HUES64 (cell line): ENCODE data around the gene CROCC.
"Not testable (repeated sequence)": the region's sequence is repeated elsewhere in the genome, so short reads cannot be mapped to it uniquely, and the experiment has no call there.

Experiments used
- H3K27ac ChIP-seq: 2 replicates; pipeline ENCODE4 v1.7.0; 2013; ENCODE audit warnings: low read depth, low read length, inconsistent platforms
- H3K27me3 ChIP-seq: 2 replicates; pipeline ENCODE4 v1.6.1; 2013; ENCODE audit warnings: mild to moderate bottlenecking, low read length; ENCODE audit not compliant: insufficient read depth
- H3K36me3 ChIP-seq: 2 replicates; pipeline ENCODE4 v1.6.1; 2013; ENCODE audit warnings: mild to moderate bottlenecking, low read length; ENCODE audit not compliant: insufficient read depth
- H3K4me1 ChIP-seq: 2 replicates; pipeline ENCODE4 v1.6.1; 2013; ENCODE audit warnings: mild to moderate bottlenecking, low read length, moderate library complexity; ENCODE audit not compliant: insufficient read depth
- H3K4me3 ChIP-seq: 2 replicates; pipeline ENCODE4 v1.5.1; 2013; ENCODE audit warnings: mild to moderate bottlenecking, low read length, moderate library complexity
- H3K9ac ChIP-seq: 2 replicates; pipeline ENCODE4 v1.6.1; 2013; ENCODE audit warnings: mild to moderate bottlenecking, low read depth, low read length
- H3K9me3 ChIP-seq: 2 replicates; pipeline ENCODE4 v1.6.1; 2013; ENCODE audit warnings: low read depth, low read length; ENCODE audit not compliant: insufficient read depth
- WGBS: fragments of 150-250, 120-280 bp; methylation state at CpG from one replicate; pipeline ENCODE4 v1.1.7; 2013; ENCODE audit warnings: missing lambda C conversion rate; 5-methylcytosine and 5-hydroxymethylcytosine counted together

Gene CROCC

DNA sequence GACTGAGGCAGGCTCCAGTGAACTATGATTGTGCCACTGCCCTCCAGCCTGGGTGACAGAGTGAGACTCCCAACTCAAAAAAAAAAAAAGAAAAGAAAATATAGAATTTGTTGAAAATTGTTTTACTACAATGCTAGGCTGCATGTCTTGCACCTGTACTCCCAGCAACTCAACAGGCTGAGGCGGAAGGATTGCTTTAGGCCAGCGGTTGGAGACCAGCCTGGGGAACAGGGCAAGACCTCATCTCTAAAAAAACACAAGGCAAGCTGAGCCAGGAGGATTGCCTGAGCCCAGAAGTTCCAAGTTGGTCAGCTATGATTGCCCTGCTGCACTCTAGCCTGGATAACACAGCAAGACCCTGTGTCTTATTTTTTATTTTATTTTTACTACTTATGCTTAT is 22.7 kb upstream of the CROCC start:
- not testable (repeated sequence) for H3K27ac ChIP-seq, H3K27me3 ChIP-seq, H3K4me3 ChIP-seq, H3K9me3 ChIP-seq, H3K9ac ChIP-seq, H3K36me3 ChIP-seq
- peaks cover 16% of the 10 kb centered on the region for H3K4me1 ChIP-seq
- WGBS, result 84% methylated on average over 2 of the region's 2 CpGs

DNA sequence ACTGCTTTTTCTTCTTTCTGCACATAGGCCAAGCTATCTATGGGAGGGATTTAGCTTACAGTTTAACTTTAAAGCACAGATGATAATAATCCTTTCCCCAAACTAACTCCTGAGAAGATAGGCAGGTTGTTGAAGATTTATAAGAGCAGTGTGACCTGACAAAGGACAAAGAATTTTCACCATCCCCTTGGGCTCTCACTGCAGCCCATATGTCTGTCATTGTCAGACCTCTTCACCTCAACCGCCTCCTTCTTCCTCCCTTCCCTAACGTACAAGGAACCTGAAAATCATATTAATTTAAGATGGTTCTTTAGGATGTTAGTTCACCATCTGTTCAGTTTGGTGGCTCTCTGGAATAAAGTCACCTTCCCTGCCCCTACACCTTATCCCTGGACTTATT is 21.0 kb upstream of the CROCC start:
- Histone ChIP-seq H3K9ac (no peak overlapping the region), H3K4me1 (peaks cover 22% of the 10 kb centered on the region), H3K27ac (no peak overlapping the region), H3K9me3 (no peaks in the 10 kb centered on the region), H3K4me3 (no peak overlapping the region), H3K27me3 (no peaks in the 10 kb centered on the region), H3K36me3 (no peaks in the 10 kb centered on the region)
- WGBS, result no CpG with 5 or more reads among the region's 2 CpGs

DNA sequence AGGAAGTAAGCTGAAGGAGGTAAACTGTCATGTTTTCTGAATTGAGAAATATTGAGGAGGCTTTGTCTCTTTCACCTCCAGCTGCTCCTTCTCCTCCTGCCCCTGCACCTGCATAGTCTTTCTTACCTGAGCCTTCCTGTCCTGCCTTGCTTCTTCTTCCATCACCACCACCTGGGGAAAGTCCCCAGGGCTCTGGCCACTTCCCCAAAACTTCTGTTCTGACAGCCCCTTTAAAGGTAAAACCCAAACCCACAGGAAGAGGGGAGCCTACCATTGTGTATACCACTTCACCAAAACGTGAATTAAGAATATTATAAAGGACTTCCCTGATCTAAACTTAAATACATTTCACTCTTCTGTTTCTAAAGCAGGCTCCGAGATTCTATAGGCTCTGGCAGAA is 20.4 kb upstream of the CROCC start:
- 89% methylated on average over 1 of the region's 2 CpGs for WGBS
- H3K36me3 ChIP-seq, H3K4me3 ChIP-seq, H3K9me3 ChIP-seq, H3K27ac ChIP-seq, H3K27me3 ChIP-seq, H3K9ac ChIP-seq: not testable (repeated sequence)
- H3K4me1 ChIP-seq, result peaks cover 27% of the 10 kb centered on the region

DNA sequence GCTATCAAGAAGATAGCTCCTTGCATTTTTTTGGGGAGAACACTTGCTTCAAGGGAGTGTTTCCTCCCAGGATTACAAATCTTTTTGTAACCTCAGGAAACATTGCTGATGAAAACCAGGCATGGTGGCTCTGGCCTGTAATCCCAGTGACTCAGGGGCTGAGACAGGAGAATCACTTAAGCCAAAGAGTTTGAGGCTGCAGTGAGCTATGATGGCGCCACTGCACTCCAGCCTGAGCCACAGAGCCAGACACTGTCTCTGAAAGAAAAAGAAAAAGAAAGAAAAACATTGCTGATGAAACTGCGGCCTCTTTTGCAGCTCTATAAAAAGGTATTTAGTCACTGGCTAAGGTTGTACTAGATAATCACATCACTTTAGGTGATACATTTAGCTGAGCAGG is 18.7 kb upstream of the CROCC start:
- Histone ChIP-seq H3K36me3 (no peaks in the 10 kb centered on the region), H3K4me3 (no peak overlapping the region), H3K27ac (peak overlapping the region; percentile 38; the same call in 1 of the 2 replicates), H3K27me3 (no peaks in the 10 kb centered on the region), H3K9me3 (no peaks in the 10 kb centered on the region), H3K4me1 (peaks cover 23% of the 10 kb centered on the region), H3K9ac (no peak overlapping the region)
- WGBS, result 92% methylated on average over 2 of the region's 2 CpGs

DNA sequence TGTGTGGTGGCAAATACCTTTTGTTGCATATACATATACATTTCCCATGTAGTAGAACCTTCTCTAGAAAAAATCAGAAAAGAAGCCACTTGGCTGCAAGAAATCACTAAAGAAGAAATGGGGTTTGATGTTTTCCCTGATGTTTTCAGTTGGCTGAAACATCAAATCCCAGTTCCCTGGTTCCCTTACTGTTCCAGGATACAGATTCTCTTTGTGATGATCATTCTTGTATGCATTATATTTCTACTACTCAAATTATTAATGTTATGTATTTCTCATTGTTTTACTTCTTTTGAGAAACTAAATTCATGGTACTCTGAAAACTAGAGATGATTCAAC is 18.3 kb upstream of the CROCC start:
- H3K4me1 ChIP-seq, result peaks cover 23% of the 10 kb centered on the region
- H3K4me3 ChIP-seq, result peak overlapping the region; percentile 66
- H3K9ac ChIP-seq, result peak overlapping the region; percentile 99
- no peak overlapping the region; the same call in 1 of the 2 replicates for H3K27ac ChIP-seq
- H3K9me3 ChIP-seq, result no peaks in the 10 kb centered on the region
- no peaks in the 10 kb centered on the region for H3K27me3 ChIP-seq
- H3K36me3 ChIP-seq, result no peaks in the 10 kb centered on the region

DNA sequence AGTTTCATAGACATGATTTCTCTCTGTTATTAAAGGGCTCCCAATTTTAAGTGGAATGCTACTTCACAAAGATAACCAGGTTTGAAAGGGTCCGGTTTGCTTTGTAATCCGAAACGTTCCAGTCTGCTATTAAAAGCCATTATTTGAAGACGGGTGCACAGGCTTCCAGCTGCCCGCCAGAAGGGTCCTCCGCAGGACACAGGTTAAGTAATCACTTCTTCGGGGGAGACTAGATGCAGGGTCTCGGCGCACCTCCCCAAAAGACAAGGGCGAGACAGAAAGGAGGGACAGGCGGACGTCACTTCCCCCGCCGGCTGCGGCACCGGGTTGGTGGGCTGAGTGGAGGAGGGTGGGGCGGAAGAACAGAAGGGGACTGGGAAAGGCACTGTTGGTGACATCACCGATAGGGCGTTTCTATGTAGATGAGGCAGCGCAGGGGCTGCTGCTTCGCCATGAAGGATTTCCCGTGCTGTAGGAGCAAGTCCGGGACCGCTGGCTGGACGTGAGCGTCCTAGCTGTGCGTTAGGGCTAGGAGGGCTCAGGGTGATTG is 17.1 kb upstream of the CROCC start:
- peak overlapping the region; percentile 66 for H3K4me3 ChIP-seq
- no peaks in the 10 kb centered on the region for H3K9me3 ChIP-seq
- no peaks in the 10 kb centered on the region for H3K36me3 ChIP-seq
- H3K9ac ChIP-seq, result peak overlapping the region; percentile 99
- 1% methylated on average over 27 of the region's 27 CpGs for WGBS
- peak overlapping the region; percentile 98 for H3K27ac ChIP-seq
- no peaks in the 10 kb centered on the region for H3K27me3 ChIP-seq
- H3K4me1 ChIP-seq, result peaks cover 23% of the 10 kb centered on the region

DNA sequence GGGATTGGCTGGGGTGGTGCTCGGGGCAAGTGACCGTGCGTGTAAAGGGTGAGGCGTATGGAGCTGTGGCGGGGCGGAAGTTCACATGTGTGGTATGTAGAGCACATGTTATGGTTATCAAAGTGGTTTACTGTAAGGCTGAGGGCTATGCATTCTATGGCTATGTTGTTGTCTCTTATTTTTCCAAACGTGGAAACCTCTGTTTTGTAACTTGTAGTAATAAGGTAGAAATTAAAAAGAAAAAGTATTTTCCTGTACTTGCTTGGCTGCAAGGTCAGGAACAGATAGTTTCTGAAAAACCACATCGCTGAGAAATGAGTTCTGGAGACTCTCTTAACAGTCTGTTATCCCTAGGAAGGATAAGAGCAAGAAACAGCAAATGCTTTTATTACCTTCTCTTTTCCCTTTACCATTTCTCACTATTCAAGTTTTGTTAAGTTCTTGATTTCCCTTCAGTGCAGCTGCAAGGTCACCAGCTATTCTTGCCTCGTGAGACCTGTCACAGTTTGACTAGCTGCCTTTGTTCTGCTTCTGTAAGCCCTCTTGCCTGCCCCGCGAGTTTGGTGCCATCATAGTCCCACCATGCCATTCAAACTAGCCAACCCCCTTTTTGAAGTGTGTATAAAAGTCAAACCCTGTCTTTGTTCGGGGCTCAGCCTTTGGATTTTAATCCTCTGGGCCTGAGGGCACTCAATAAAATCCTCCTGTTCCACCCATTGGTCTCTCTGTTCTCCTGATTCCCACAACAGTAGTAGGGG is 16.4 kb upstream of the CROCC start:
- Histone ChIP-seq H3K4me1 (peaks cover 23% of the 10 kb centered on the region), H3K9ac (peak overlapping the region; percentile 99), H3K27ac (peak overlapping the region; percentile 98), H3K9me3 (no peaks in the 10 kb centered on the region), H3K36me3 (no peaks in the 10 kb centered on the region), H3K4me3 (peak overlapping the region; percentile 66), H3K27me3 (no peaks in the 10 kb centered on the region)
- WGBS, result 6% methylated on average over 12 of the region's 12 CpGs

DNA sequence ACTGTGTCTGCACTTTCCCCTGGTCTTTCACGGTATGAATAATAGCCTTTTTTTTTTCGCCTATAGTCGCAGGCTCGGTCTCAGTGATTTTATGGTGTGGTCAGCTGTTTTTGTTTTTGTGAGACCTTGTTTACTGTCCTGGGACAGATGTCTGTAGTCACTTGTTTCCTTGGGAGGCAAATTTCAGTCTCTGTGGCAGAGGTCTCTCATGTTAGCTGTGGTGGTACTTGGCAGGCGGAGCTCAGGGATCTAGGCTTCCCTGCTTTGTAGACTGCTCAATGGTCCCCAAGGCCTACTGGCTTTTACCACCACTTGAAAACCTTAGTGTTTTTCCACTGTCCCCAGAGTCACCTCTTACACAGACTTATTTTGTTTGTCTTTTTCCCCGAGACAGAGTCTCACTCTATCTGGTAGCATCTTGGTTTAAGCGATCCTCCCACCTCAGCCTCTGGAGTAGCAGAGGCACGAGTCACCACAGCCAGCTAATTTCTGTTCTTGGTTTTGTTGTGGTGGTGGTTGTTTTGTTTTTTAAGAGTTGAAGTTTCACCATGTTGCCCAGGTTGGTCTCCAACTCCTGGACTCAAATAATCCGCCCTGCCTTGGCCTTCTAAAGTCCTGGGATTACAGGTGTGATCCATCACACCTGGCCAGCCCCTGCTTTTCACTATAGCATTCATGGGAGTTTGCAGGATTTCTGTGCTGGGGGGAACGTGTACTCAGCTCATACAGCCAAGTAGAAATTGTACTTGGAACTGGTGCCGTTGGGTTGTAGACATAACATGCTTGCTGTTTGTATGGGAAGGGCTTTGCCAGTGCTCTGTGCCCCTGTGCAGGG is 15.6 kb upstream of the CROCC start:
- 83% methylated on average over 11 of the region's 11 CpGs for WGBS
- peak overlapping the region; percentile 50 for H3K27ac ChIP-seq
- peaks cover 23% of the 10 kb centered on the region for H3K4me1 ChIP-seq
- H3K9ac ChIP-seq, result peak overlapping the region; percentile 99; the same call in 1 of the 2 replicates
- H3K36me3 ChIP-seq, result no peaks in the 10 kb centered on the region
- no peaks in the 10 kb centered on the region for H3K27me3 ChIP-seq
- H3K4me3 ChIP-seq, result no peak overlapping the region
- no peaks in the 10 kb centered on the region for H3K9me3 ChIP-seq

DNA sequence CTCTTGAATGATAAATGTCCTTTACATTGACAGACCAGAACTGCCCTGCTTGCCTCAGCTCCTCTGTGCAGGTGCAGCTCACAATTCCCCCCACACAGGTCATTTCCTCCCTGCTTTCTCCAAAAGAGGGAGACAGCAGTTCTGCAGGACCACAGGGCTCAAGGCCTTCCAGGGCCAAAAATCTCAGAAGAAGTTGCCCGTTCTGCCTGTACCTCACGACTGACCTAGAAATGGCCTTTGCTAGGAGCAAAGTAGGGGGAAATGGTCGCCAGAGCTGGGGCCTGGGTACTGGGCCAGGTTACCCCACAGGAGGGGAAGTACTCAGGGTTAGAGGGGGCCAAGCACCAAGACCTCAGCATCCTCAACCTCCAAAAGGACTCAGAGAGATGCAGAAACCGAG is 14.9 kb upstream of the CROCC start:
- Histone ChIP-seq H3K9me3 (no peaks in the 10 kb centered on the region), H3K27ac (no peak overlapping the region), H3K4me1 (peaks cover 23% of the 10 kb centered on the region), H3K4me3 (no peak overlapping the region), H3K9ac (no peak overlapping the region), H3K27me3 (no peaks in the 10 kb centered on the region), H3K36me3 (no peaks in the 10 kb centered on the region)
- 92% methylated on average over 4 of the region's 4 CpGs for WGBS

DNA sequence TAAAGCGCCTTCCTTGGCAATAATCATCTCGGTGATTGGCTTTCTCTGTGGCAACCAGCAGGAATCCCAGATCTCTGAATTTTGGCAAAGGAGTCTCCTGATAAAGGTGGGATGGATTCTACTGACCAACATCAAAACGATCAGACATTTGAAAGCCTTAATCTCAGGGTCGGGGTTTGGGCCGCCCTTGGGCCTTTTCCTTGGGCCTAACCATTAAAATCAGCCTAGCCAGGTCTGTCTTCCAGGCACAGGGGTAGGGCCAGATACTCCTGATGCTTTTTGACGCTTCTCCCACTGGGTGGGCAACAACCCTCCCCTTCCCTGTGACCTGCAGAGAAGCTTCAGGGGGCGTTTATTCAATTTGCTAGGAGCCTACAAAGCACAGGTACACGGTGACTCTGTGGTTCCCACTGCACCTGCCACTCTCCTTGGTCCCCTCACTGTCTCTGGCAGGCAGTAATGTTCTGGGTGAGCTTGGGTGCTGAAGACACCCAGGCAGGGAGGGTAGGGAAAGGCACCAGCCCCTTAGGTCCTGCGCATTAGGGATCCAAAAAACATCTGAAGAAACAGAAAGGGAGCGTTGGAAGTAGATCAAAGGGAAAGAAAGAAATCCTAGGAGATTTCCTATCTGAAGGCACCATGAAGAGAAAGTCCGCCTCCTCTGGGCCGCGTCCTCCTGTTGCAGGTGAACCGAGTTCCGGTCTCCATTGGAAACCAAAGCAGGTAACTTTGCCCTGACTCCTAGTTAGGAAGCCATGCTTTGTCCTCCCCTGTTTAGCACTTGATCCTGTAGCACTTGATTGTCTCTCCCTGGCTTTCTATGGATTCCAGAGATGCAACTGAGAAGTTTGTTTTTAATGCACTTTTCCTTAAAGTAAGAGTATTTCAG is 13.6 kb upstream of the CROCC start:
- H3K4me3 ChIP-seq, result no peak overlapping the region
- peaks cover 19% of the 10 kb centered on the region for H3K4me1 ChIP-seq
- no peak overlapping the region for H3K27ac ChIP-seq
- no peaks in the 10 kb centered on the region for H3K27me3 ChIP-seq
- H3K9ac ChIP-seq, result no peak overlapping the region
- H3K36me3 ChIP-seq, result no peaks in the 10 kb centered on the region
- H3K9me3 ChIP-seq, result no peaks in the 10 kb centered on the region
- WGBS, result 87% methylated on average over 15 of the region's 15 CpGs
